GM04504 (cell line): Measurements from ENCODE around the gene SIT1.
"Not testable (repeated sequence)": the region's sequence is repeated elsewhere in the genome, so short reads cannot be mapped to it uniquely, and the experiment has no call there.

Source experiments
- DNase-seq: peaks from one replicate; pipeline ENCODE4 v3.0.0-alpha.2; 2012; ENCODE audit warnings: low read depth

Gene SIT1

GRCh38 chr9:35637427-35637955 is 13.2 kb downstream of the SIT1 start:
- not testable (repeated sequence) for DNase-seq

- not testable (repeated sequence) for DNase-seq
Measured at GRCh38 chr9:35636877-35637246, 13.9 kb downstream of the SIT1 start.

- DNase-seq: no peak
Measured at GRCh38 chr9:35636135-35636876, 14.4 kb downstream of the SIT1 start.

GRCh38 chr9:35635730-35636129 is 15.0 kb downstream of the SIT1 start:
- DNase-seq: no peak

GRCh38 chr9:35629597-35629996 is 21.1 kb downstream of the SIT1 start:
- no peak for DNase-seq

GRCh38 chr9:35628389-35628991 is 22.2 kb downstream of the SIT1 start:
- no peak for DNase-seq

GRCh38 chr9:35627575-35627974 is 23.2 kb downstream of the SIT1 start:
- no peak for DNase-seq

GRCh38 chr9:35619800-35620158 is 31.0 kb downstream of the SIT1 start:
- DNase-seq: no peak

GRCh38 chr9:35618854-35619799 is 31.6 kb downstream of the SIT1 start:
- no peak for DNase-seq

- no peak for DNase-seq
Measured at GRCh38 chr9:35618325-35618727, 32.4 kb downstream of the SIT1 start, which contains the start of gene CD72. Gene CD72 (minus strand): TSS chr9:35618413. CDS start chr9:35618303, 110 bp downstream.

- no peak for DNase-seq
Measured at GRCh38 chr9:35617548-35617947, 33.2 kb downstream of the SIT1 start.

GRCh38 chr9:35616681-35617459 is 33.9 kb downstream of the SIT1 start:
- DNase-seq: no peak

GRCh38 chr9:35615981-35616680 is 34.6 kb downstream of the SIT1 start:
- DNase-seq: no peak

- no peak for DNase-seq
Measured at GRCh38 chr9:35612843-35613242, 37.9 kb downstream of the SIT1 start.

- not testable (repeated sequence) for DNase-seq
Measured at GRCh38 chr9:35612066-35612465, 38.7 kb downstream of the SIT1 start.

- no peak for DNase-seq
Measured at GRCh38 chr9:35611230-35611797, 39.4 kb downstream of the SIT1 start.

- no peak for DNase-seq
Measured at GRCh38 chr9:35609820-35610163, 40.9 kb downstream of the SIT1 start.

GRCh38 chr9:35609001-35609819 is 41.5 kb downstream of the SIT1 start:
- DNase-seq: no peak

- DNase-seq: no peak
Measured at GRCh38 chr9:35608221-35608620, 42.5 kb downstream of the SIT1 start.

GRCh38 chr9:35606726-35607125 is 44.0 kb downstream of the SIT1 start:
- no peak for DNase-seq
